Endothelial cell of umbilical vein (primary cell): Measurements from ENCODE around the gene NR1D2. TPM values are rescaled to one million over a fixed set of nuclear protein-coding genes. Genes with fewer than 3 reads are reported as not detected.

ENCODE experiments used
- BruUV-seq: library from RNA; stranded (reverse); fragments of 400-500 nt; replicated peaks from 2 replicates; lab custom pipeline; 2021; lab: Mats Ljungman, UMichigan
- CTCF ChIA-PET: fragments of 300-600, 350-600 bp; sonication (Branson Sonifier 250); formaldehyde crosslinking; loops from one replicate; lab custom pipeline; 2021; ENCODE audit warnings: antibody characterized with exemption, inconsistent platforms; lab: Charles Lee
- POLR2A ChIA-PET: fragments of 300-600, 350-600 bp; sonication (Branson Sonifier 250); formaldehyde crosslinking; loops from one replicate; lab custom pipeline; 2021; ENCODE audit warnings: antibody characterized with exemption, inconsistent platforms; lab: Charles Lee
- DNase-seq: peaks from one replicate; pipeline ENCODE4 v3.0.0-alpha.2; 2011; ENCODE audit warnings: low read depth, low spot score
- FAIRE-seq: peaks from 2 replicates; lab custom pipeline; 2011; peaks lifted over from hg19 to GRCh38; lab: Jason Lieb, UNC
- H2AFZ ChIP-seq: 2 replicates; pipeline ENCODE4 v1.6.0; 2012; ENCODE audit warnings: low read depth, low read length, control low read depth, inconsistent platforms
- H3K27ac ChIP-seq: 2 replicates; pipeline ENCODE4 v1.5.1; 2011; ENCODE audit warnings: low read depth, mild to moderate bottlenecking, control low read depth, low read length, moderate library complexity; ENCODE audit not compliant: insufficient read depth
- H3K27me3 ChIP-seq, 2 experiments: 2 replicates each; pipeline versions ENCODE4 v1.6.0 to v1.6.1; 2011; ENCODE audit warnings: low read length in 2 of 2, mixed read lengths in 1 of 2; ENCODE audit not compliant: control insufficient read depth in 2 of 2, insufficient read depth in 2 of 2
- H3K36me3 ChIP-seq, 2 experiments: 2 replicates in 1 of 2; 3 replicates in 1 of 2; pipeline ENCODE4 v1.5.1; 2011; ENCODE audit warnings: low read length in 2 of 2, mild to moderate bottlenecking in 1 of 2, moderate library complexity in 1 of 2; ENCODE audit not compliant: control insufficient read depth in 2 of 2, insufficient read depth in 2 of 2; ENCODE audit errors: extremely low read depth in 1 of 2
- H3K4me1 ChIP-seq: 3 replicates; pipeline ENCODE4 v1.5.1; 2011; ENCODE audit warnings: mild to moderate bottlenecking, low read length; ENCODE audit not compliant: control insufficient read depth, insufficient read depth; ENCODE audit errors: extremely low read depth
- H3K4me2 ChIP-seq: 2 replicates; pipeline ENCODE4 v1.6.1; 2011; ENCODE audit warnings: low read length, control low read depth, mixed read lengths; ENCODE audit not compliant: insufficient read depth
- H3K4me3 ChIP-seq, 3 experiments: fragments of 200-600 bp in 1 of 3; sonication (generic), shearing (Covaris generic) in 1 of 3; replicated peaks in 1 of 3; 2 replicates each; pipeline ENCODE4 v1.5.1; 2011 to 2016; ENCODE audit warnings: control low read depth in 3 of 3, low read length in 3 of 3, mild to moderate bottlenecking in 2 of 3, inconsistent platforms in 1 of 3, low read depth in 1 of 3, moderate library complexity in 1 of 3; ENCODE audit not compliant: insufficient read depth in 1 of 3
- H3K79me2 ChIP-seq: 2 replicates; pipeline ENCODE4 v1.6.0; 2012; ENCODE audit warnings: low read length, inconsistent platforms; ENCODE audit not compliant: control insufficient read depth, insufficient read depth
- H3K9ac ChIP-seq: replicated peaks from 2 replicates; pipeline ENCODE3; 2011; ENCODE audit warnings: low read length, control low read depth; ENCODE audit not compliant: insufficient read depth; ENCODE audit errors: extremely low read depth
- H3K9me1 ChIP-seq: replicated peaks from 3 replicates; pipeline ENCODE4 v1.6.0; 2011; ENCODE audit warnings: mild to moderate bottlenecking, low read length; ENCODE audit not compliant: control insufficient read depth, insufficient read depth; ENCODE audit errors: extremely low read depth
- H3K9me3 ChIP-seq: replicated peaks from 2 replicates; pipeline ENCODE4 v1.5.1; 2012; ENCODE audit warnings: low read length, inconsistent platforms; ENCODE audit not compliant: control insufficient read depth, insufficient read depth
- H4K20me1 ChIP-seq: replicated peaks from 2 replicates; pipeline ENCODE3; 2011; ENCODE audit warnings: mild to moderate bottlenecking, low read length; ENCODE audit not compliant: control insufficient read depth, insufficient read depth; ENCODE audit errors: extremely low read depth
- CTCF ChIP-seq, 2 donors: IDR thresholded peaks; 1 replicate in 1 of 2; 2 replicates in 1 of 2; pipeline ENCODE4 v1.5.1; 2011; ENCODE audit warnings: low read length in 2 of 2, mild to moderate bottlenecking in 2 of 2, moderate library complexity in 2 of 2, control low read depth in 1 of 2, inconsistent platforms in 1 of 2, low read depth in 1 of 2; ENCODE audit not compliant: insufficient read depth in 1 of 2; ENCODE audit errors: extremely low read depth in 1 of 2
- EZH2 ChIP-seq: IDR thresholded peaks from 2 replicates; pipeline ENCODE4 v1.6.1; 2012; ENCODE audit warnings: borderline replicate concordance, low read depth, mild to moderate bottlenecking, moderate library complexity, low read length, inconsistent platforms; ENCODE audit not compliant: severe bottlenecking
- FOS ChIP-seq: IDR thresholded peaks from 2 replicates; pipeline ENCODE4 v1.6.1; 2011; ENCODE audit warnings: mild to moderate bottlenecking, low read length, moderate library complexity, borderline replicate concordance; ENCODE audit not compliant: insufficient read depth
- GATA2 ChIP-seq: IDR thresholded peaks from 2 replicates; pipeline ENCODE4 v1.7.0; 2011; ENCODE audit warnings: low read depth, mild to moderate bottlenecking, moderate library complexity, mixed read lengths, low read length; ENCODE audit not compliant: insufficient read length, insufficient read depth
- JUN ChIP-seq: IDR thresholded peaks from 2 replicates; pipeline ENCODE4 v1.6.1; 2011; ENCODE audit warnings: borderline replicate concordance, low read depth; ENCODE audit not compliant: insufficient read length, insufficient read depth
- MAX ChIP-seq: IDR thresholded peaks from 2 replicates; pipeline ENCODE4 v1.6.1; 2011; ENCODE audit not compliant: insufficient read depth, insufficient read length
- MYC ChIP-seq: IDR thresholded peaks from one replicate; pipeline ENCODE4 v1.6.1; 2011; ENCODE audit warnings: mild to moderate bottlenecking, low read depth, low read length
- POLR2A ChIP-seq: IDR thresholded peaks from 2 replicates; pipeline ENCODE4 v1.6.1; 2012; ENCODE audit warnings: low read depth, mild to moderate bottlenecking, control low read depth, low read length
- POLR2AphosphoS5 ChIP-seq: IDR thresholded peaks from 2 replicates; pipeline ENCODE4 v1.6.1; 2012; ENCODE audit warnings: low read depth, mild to moderate bottlenecking, control low read depth, low read length, moderate library complexity; ENCODE audit not compliant: insufficient read depth
- dilution Hi-C: fragments of 300-500 bp; cut with MboI; formaldehyde crosslinking; loops from one replicate; pipeline ENCODE4 v1.15.0; 2019; ENCODE audit warnings: low sequenced_read_pairs; ENCODE audit not compliant: extremely low pct_ligation_motif_present
- intact Hi-C: fragments of 100-400 bp; cut with micrococcal nuclease; formaldehyde crosslinking; loops from one replicate; pipeline ENCODE4 v1.10.0; 2022
- polyA plus RNA-seq, 4 experiments: library from polyadenylated mRNA; depleted of rRNA in 3 of 4; stranded (reverse) in 3 of 4; unstranded in 1 of 4; fragments of >200 nt; gene quantifications; 2 replicates each; pipeline versions ENCODE4 v1.2.1 to v1.2.3, GENCODE V29; 2011 to 2012; ENCODE audit warnings: missing spikeins in 1 of 4
- total RNA-seq: library from RNA; stranded (reverse); gene quantifications from 2 replicates; pipeline ENCODE4 v1.2.3, GENCODE V29; 2021

Gene NR1D2
- total and polyA plus RNA-seq, 2 donors (not counting 3 experiments of a cell fraction or from before 2014, with no cell fraction given): 4.3 to 14.6 TPM

GRCh38 chr3:23942546-23942945, 2.5 kb upstream of the NR1D2 start:
- BruUV-seq: no TSS peak
- TF ChIP-seq POLR2A (no peak), JUN (no peak), POLR2AphosphoS5 (no peak), FOS (no peak), CTCF (IDR thresholded peaks at IDR 0.05; ENCODE audit: extremely low read depth in 1 of 2, insufficient read depth in 1 of 2, low read depth in 1 of 2, low read length in 2 of 2) (no peak), MAX (no peak), EZH2 (no peak), GATA2 (no peak), MYC (no peak)
- Histone ChIP-seq H3K27ac (no peak overlapping the region), H3K4me1 (peaks cover 11% of the 10 kb centered on the region), H3K4me3 (no peak overlapping the region), H3K9me3 (no peaks in the 10 kb centered on the region), H3K79me2 (no peaks in the 10 kb centered on the region), H3K36me3 (no peaks in the 10 kb centered on the region), H2AFZ (no peak overlapping the region), H3K4me2 (no peak overlapping the region), H3K9ac (no peak overlapping the region), H4K20me1 (no peaks in the 10 kb centered on the region), H3K27me3 (peaks cover 3 to 10% of the 10 kb centered on the region in 2 experiments), H3K9me1 (no peaks in the 10 kb centered on the region)
- DNase-seq (no peak), FAIRE-seq (no peak)
- dilution Hi-C loops: no loop called here
- POLR2A ChIA-PET: no interaction called here
- intact Hi-C loops: no loop called here
- CTCF ChIA-PET: no interaction called here
